OCI-LY3 (cell line): Measurements from ENCODE around the gene NUDT4.

Experiments used
- EZH2phosphoT487 ChIP-seq: fragments of 200-600 bp; shearing (Covaris generic); IDR thresholded peaks from 2 replicates; pipeline ENCODE4 v1.6.1; 2018; ENCODE audit warnings: antibody characterized with exemption, mixed run types, low read depth
- TF ChIP-seq, protein P1 (sequence below): fragments of 200-600, 300-600 bp; sonication (generic); IDR thresholded peaks from 2 replicates; pipeline ENCODE4 v1.5.1; 2014; ENCODE audit warnings: antibody characterized with exemption, low read length, low read depth

DNA sequence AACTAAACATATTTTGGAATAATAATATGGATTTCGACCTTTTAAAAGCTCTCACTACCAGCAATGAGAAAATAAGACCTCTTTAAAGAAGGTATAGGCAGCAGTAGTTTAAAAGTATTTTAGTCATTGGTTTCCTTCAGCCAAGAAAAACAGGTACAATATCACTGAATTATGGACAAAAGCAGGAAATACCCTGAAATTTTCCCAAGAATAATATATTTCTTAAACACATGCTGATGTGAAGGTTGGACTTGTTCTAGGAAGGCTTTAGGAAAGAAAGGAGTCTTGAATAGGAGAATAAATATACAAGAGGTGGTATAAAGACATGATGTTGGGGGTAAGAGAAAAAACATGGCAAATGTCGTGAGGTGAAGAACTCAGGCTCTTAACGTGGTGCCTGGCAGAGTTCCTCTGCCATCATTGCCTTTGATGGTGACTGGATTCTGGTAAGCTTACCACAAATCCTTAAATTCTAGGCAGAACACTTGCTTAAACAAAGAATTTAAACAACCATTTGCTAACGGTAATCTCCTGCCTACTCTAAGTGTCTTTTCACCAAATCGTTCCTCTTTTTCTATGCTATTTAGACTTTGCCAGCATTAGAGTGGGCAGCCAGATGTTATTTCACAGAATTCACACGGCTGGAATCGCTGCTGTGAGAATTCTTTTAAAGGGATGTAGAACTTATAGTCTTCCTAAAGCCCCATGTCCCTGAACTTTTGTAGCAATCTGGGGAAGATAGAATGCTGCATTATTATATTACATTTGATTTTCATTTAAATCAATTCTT, 11.9 kb upstream of the NUDT4 start:
- TF ChIP-seq, protein P1, sequence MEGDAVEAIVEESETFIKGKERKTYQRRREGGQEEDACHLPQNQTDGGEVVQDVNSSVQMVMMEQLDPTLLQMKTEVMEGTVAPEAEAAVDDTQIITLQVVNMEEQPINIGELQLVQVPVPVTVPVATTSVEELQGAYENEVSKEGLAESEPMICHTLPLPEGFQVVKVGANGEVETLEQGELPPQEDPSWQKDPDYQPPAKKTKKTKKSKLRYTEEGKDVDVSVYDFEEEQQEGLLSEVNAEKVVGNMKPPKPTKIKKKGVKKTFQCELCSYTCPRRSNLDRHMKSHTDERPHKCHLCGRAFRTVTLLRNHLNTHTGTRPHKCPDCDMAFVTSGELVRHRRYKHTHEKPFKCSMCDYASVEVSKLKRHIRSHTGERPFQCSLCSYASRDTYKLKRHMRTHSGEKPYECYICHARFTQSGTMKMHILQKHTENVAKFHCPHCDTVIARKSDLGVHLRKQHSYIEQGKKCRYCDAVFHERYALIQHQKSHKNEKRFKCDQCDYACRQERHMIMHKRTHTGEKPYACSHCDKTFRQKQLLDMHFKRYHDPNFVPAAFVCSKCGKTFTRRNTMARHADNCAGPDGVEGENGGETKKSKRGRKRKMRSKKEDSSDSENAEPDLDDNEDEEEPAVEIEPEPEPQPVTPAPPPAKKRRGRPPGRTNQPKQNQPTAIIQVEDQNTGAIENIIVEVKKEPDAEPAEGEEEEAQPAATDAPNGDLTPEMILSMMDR: no peak
- TF ChIP-seq EZH2phosphoT487: no peak
